ENCODE measurements around the gene TPRA1.

The TPRA1 gene

DNA sequence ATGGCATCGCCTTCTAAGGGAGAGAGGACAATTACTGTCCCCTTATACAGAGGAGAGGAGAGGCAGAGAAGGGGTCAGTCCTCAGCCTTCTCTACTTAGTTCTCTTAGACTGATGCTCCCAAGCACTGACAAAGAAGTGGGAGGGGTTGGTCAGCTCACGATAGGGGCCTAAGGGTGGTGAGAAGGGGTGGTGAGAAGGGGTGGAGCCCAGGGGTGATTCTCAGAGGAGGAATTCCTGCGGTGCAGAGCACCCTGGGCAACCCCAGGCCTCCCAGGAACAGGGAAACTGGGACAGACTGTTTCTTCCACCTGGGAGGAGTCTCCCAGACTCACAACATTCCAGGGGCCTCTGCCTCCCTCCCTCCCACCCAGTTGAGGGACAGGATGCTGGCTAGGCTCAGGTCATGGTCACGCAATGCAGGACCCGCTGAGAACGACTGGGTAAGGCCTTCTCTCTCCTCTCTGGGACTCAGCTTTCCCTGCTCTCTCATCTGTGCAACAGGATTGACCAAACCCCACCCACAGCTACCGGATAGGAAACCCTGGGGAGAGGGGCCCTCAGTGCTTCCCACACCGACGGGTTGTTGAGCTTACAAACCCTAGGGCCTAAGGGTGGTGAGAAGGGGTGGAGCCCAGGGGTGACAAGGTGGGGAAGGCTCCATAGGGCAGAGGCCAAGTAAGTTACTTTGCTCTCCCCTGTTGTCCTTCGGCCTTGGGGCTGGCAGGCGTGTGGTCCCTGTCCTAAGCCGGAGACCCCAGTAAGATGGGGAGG lies 1.5 kb downstream of the TPRA1 start:
- H3K27ac Mint-ChIP-seq: peak overlapping the region; percentile 87
- H3K36me3 Mint-ChIP-seq (ENCODE audit: low read depth): peaks cover 29% of the 10 kb centered on the region
- no peaks in the 10 kb centered on the region for H3K27me3 Mint-ChIP-seq
- DNase-seq: peak; percentile 56
- H3K9me3 Mint-ChIP-seq: no peaks in the 10 kb centered on the region
- H3K4me1 Mint-ChIP-seq (ENCODE audit: low read depth): peaks cover 51% of the 10 kb centered on the region
- H3K4me3 Mint-ChIP-seq: peak overlapping the region; percentile 90

GRCh38 chr3:127587876-127588275 lies 2.7 kb downstream of the TPRA1 start:
- H3K4me1 Mint-ChIP-seq (ENCODE audit: low read depth): peaks cover 50% of the 10 kb centered on the region
- peaks cover 29% of the 10 kb centered on the region for H3K36me3 Mint-ChIP-seq (ENCODE audit: low read depth)
- no peak overlapping the region for H3K27ac Mint-ChIP-seq
- no peak for DNase-seq
- no peak overlapping the region for H3K4me3 Mint-ChIP-seq
- H3K9me3 Mint-ChIP-seq: no peaks in the 10 kb centered on the region
- H3K27me3 Mint-ChIP-seq: no peaks in the 10 kb centered on the region

DNA sequence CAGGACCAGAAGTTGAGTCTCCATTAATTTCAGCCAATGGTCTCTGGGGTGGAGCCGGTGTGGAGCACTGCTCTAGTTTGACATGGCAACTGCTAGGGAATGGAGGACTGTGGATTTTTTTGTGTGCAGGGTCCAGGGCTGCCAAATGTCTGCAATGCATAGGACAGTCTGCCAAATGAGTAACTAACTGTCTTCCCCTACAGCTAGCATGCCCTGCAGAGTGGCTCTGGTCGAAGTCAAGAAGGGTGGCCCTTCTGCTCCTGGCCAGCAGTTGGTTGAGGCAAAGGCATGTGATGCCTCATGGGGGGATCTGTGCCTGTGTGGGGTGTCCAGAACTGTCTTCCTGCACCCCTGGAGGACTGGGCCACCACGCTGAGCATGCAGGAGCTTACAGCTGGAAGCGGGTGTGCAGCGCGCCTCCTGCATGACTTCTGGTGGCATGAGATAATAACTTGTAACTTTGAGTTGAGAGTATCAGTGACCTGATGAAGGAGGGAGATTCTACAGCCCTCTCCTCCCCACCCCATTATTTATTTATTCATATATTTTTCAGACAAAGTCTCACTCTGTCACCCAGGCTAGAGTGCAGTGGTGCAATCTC lies 4.6 kb downstream of the TPRA1 start:
- Mint-ChIP-seq H3K9me3 (no peaks in the 10 kb centered on the region), H3K36me3 (ENCODE audit: low read depth) (peaks cover 34% of the 10 kb centered on the region), H3K27ac (no peak overlapping the region), H3K4me3 (no peak overlapping the region), H3K4me1 (ENCODE audit: low read depth) (peaks cover 42% of the 10 kb centered on the region), H3K27me3 (no peaks in the 10 kb centered on the region)
- DNase-seq: no peak

DNA sequence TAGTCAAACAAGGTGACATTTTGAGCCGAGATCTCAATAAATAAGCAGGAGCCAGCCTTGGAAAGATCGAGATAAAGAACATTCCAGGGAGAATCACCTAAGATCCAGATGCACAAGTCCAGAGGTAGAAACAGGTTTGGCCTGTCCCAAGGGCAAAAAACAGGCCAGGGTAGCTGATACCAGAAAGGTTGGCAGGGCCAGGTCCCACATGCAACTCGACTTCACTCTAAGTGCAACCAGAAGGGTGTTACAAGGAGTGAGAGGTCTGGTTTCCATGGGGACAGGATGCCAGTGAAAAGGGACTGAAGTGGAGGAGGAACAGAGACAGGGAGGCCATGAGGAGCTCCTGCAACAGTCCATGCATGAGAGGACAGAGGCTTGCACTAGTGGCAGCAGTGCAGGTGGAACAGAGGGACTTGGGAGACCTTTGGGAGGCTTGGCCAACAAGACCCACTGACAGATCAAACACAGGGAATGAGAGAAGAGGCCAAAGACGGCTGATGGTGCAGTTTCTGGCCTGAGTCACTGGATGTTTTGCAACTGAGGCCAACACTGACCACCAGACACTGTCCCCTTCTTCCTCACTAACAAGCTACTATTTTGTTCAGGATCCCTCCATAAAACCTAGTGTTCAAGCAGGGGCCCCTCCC lies 5.2 kb downstream of the TPRA1 start:
- Mint-ChIP-seq H3K4me3 (no peak overlapping the region), H3K4me1 (ENCODE audit: low read depth) (peaks cover 46% of the 10 kb centered on the region), H3K27me3 (no peaks in the 10 kb centered on the region), H3K9me3 (no peaks in the 10 kb centered on the region), H3K36me3 (ENCODE audit: low read depth) (peaks cover 40% of the 10 kb centered on the region), H3K27ac (peak overlapping the region; percentile 56)
- DNase-seq: no peak

DNA sequence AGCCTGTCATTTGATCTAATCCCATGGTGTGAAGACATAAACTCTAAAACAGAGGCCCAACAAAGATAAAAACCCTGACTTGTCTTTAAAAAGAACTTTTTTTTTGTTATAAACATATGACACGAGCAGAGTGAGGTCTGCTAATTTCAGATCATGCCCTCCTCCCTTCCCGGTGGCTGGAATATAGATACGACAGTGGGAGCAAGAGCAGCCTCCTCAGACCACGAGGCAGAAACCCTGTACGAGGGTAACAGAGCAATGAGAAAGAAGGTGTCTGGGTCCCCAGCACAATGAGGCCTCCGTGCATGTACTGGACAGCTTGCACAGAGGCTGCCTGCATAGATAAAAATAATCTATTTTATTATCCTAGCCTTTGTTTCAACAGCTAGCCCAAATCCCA lies 5.8 kb downstream of the TPRA1 start:
- no peaks in the 10 kb centered on the region for H3K9me3 Mint-ChIP-seq
- peak overlapping the region; percentile 13 for H3K27ac Mint-ChIP-seq
- no peak overlapping the region for H3K4me3 Mint-ChIP-seq
- DNase-seq: no peak
- peaks cover 46% of the 10 kb centered on the region for H3K4me1 Mint-ChIP-seq (ENCODE audit: low read depth)
- peaks cover 43% of the 10 kb centered on the region for H3K36me3 Mint-ChIP-seq (ENCODE audit: low read depth)
- no peaks in the 10 kb centered on the region for H3K27me3 Mint-ChIP-seq

GRCh38 chr3:127580327-127581060 lies 10.0 kb downstream of the TPRA1 start:
- Mint-ChIP-seq H3K36me3 (ENCODE audit: low read depth) (peaks cover 50% of the 10 kb centered on the region), H3K9me3 (no peaks in the 10 kb centered on the region), H3K27me3 (no peaks in the 10 kb centered on the region), H3K27ac (peak overlapping the region; percentile 60), H3K4me3 (no peak overlapping the region), H3K4me1 (ENCODE audit: low read depth) (peaks cover 26% of the 10 kb centered on the region)
- no peak for DNase-seq

GRCh38 chr3:127578802-127579201 lies 11.7 kb downstream of the TPRA1 start:
- no peaks in the 10 kb centered on the region for H3K9me3 Mint-ChIP-seq
- no peak for DNase-seq
- no peaks in the 10 kb centered on the region for H3K27me3 Mint-ChIP-seq

GRCh38 chr3:127578168-127578567 lies 12.4 kb downstream of the TPRA1 start:
- H3K27me3 Mint-ChIP-seq: no peaks in the 10 kb centered on the region
- no peak overlapping the region for H3K4me3 Mint-ChIP-seq
- no peak overlapping the region for H3K27ac Mint-ChIP-seq
- no peak for DNase-seq
- peaks cover 25% of the 10 kb centered on the region for H3K4me1 Mint-ChIP-seq (ENCODE audit: low read depth)
- H3K36me3 Mint-ChIP-seq (ENCODE audit: low read depth): peaks cover 61% of the 10 kb centered on the region
- no peaks in the 10 kb centered on the region for H3K9me3 Mint-ChIP-seq

More at GRCh38 chr3:127578802-127579201, 11.7 kb downstream of the TPRA1 start:
- H3K4me1 Mint-ChIP-seq (ENCODE audit: low read depth): peaks cover 25% of the 10 kb centered on the region
- no peak overlapping the region for H3K4me3 Mint-ChIP-seq
- peaks cover 56% of the 10 kb centered on the region for H3K36me3 Mint-ChIP-seq (ENCODE audit: low read depth)
- H3K27ac Mint-ChIP-seq: peak overlapping the region; percentile 22

DNA sequence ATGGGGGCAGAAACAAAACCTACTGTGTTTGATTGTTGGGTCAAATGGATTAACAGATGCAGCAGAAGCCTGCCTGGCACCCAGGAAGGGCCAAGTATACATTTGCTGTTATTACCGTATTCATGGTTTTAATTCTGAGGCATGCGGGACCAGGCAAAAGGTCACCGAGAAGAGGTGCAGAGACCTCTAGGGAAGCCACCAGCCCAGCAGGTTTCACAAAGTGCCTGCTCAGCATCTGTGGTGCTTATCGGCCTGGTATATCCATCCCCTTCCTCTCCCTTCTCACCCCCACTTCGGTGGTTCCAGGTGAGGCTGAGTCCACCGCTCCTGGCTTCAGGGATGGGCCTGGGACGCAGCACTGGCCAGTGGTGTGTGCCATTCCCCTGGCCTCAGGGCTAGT lies 13.1 kb downstream of the TPRA1 start:
- H3K4me3 Mint-ChIP-seq: no peak overlapping the region
- H3K9me3 Mint-ChIP-seq: no peaks in the 10 kb centered on the region
- H3K27ac Mint-ChIP-seq: no peak overlapping the region
- H3K4me1 Mint-ChIP-seq (ENCODE audit: low read depth): peaks cover 25% of the 10 kb centered on the region
- H3K36me3 Mint-ChIP-seq (ENCODE audit: low read depth): peaks cover 68% of the 10 kb centered on the region
- DNase-seq: no peak
- no peaks in the 10 kb centered on the region for H3K27me3 Mint-ChIP-seq

GRCh38 chr3:127574880-127575878 lies 15.4 kb downstream of the TPRA1 start:
- Mint-ChIP-seq H3K4me1 (ENCODE audit: low read depth) (peaks cover 15% of the 10 kb centered on the region), H3K9me3 (no peaks in the 10 kb centered on the region), H3K4me3 (no peak overlapping the region), H3K27ac (peak overlapping the region; percentile 80), H3K36me3 (ENCODE audit: low read depth) (peaks cover 76% of the 10 kb centered on the region), H3K27me3 (no peaks in the 10 kb centered on the region)
- peak; percentile 91 for DNase-seq

- Mint-ChIP-seq H3K4me1 (ENCODE audit: low read depth) (peaks cover 12% of the 10 kb centered on the region), H3K27ac (no peak overlapping the region), H3K9me3 (no peaks in the 10 kb centered on the region), H3K27me3 (no peaks in the 10 kb centered on the region), H3K4me3 (no peak overlapping the region), H3K36me3 (ENCODE audit: low read depth) (peaks cover 66% of the 10 kb centered on the region)
- no peak for DNase-seq
Measured at GRCh38 chr3:127573912-127574311, 16.6 kb downstream of the TPRA1 start.

DNA sequence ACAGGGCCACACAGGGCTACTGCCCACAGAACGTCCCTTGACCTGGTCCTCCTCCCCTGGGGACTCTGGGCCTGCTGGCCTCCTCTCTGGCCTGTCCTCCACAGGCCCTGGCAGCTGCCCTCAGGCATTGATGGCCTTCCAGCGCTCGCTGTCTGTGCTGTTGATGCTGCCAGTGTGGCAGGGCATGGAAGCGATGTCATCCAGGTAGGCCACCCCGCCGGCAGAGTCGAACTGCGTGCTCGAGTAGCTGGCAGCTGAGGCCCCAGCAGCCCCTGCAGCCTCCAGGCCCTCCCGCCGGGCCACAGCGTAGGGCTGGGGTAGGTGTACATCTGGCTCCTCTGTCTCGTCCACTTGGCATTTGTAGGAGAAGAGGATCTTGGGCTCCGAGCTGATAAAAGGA lies 17.1 kb downstream of the TPRA1 start:
- no peak overlapping the region for H3K4me3 Mint-ChIP-seq
- H3K27ac Mint-ChIP-seq: no peak overlapping the region
- peaks cover 12% of the 10 kb centered on the region for H3K4me1 Mint-ChIP-seq (ENCODE audit: low read depth)
- H3K36me3 Mint-ChIP-seq (ENCODE audit: low read depth): peaks cover 64% of the 10 kb centered on the region
- H3K27me3 Mint-ChIP-seq: no peaks in the 10 kb centered on the region
- H3K9me3 Mint-ChIP-seq: no peaks in the 10 kb centered on the region
- no peak for DNase-seq

GRCh38 chr3:127572735-127573134 lies 17.8 kb downstream of the TPRA1 start:
- Mint-ChIP-seq H3K27me3 (no peaks in the 10 kb centered on the region), H3K36me3 (ENCODE audit: low read depth) (peaks cover 62% of the 10 kb centered on the region), H3K27ac (no peak overlapping the region), H3K9me3 (no peaks in the 10 kb centered on the region), H3K4me1 (ENCODE audit: low read depth) (peaks cover 12% of the 10 kb centered on the region), H3K4me3 (no peak overlapping the region)
- DNase-seq: no peak

Measured in activated T-cell treated with anti-CD3 and anti-CD28 coated beads, Interleukin-2, amount 50 U/mL, for 24 hours (primary cell).